ENCODE data around the gene TRRAP. TPM values are rescaled to one million over a fixed set of nuclear protein-coding genes. Genes with fewer than 3 reads are reported as not detected.

TRRAP gene
- total and polyA plus RNA-seq, 2 of the 8 experiments (the other 6 are each of a cell fraction or from before 2014, with no cell fraction given), result 21.7 to 48.6 TPM

- peaks cover 0 to 11% (median 3%) of the 10 kb centered on the region in 4 experiments; a peak in 4 of 8 replicates for H3K36me3 ChIP-seq (ENCODE audit: control insufficient read depth in 2 of 4, insufficient read depth in 4 of 4, low read length in 3 of 4)
- H3K79me1 ChIP-seq (ENCODE audit: low read depth, low read length), result no peaks in the 10 kb centered on the region; the same call in 1 of the 2 replicates
- no peak overlapping the region for H3K23ac ChIP-seq (ENCODE audit: insufficient read length)
- H4K5ac ChIP-seq (ENCODE audit: insufficient read length, low read depth, low read length), result no peak overlapping the region
- DNase-seq (ENCODE audit: low read depth in 1 of 2, low spot score in 2 of 2), result no peak
- H3K4me1 ChIP-seq (replicated peaks in 1 of 4; ENCODE audit: control insufficient read depth in 3 of 4, insufficient read depth in 4 of 4, low read length in 3 of 4), result no peaks in the 10 kb centered on the region
- no peak overlapping the region for H2BK120ac ChIP-seq (replicated peaks; ENCODE audit: low read depth, low read length)
- no peak overlapping the region for H3K18ac ChIP-seq (ENCODE audit: extremely low read depth, low read length)
- no peak overlapping the region for H3K27ac ChIP-seq (ENCODE audit: low read depth, low read length)
- H3K4ac ChIP-seq (replicated peaks; ENCODE audit: insufficient read length, low read depth, low read length), result no peak overlapping the region
- no peak overlapping the region for H4K91ac ChIP-seq (replicated peaks; ENCODE audit: insufficient read length, low read length)
- no peaks in the 10 kb centered on the region for H3K27me3 ChIP-seq (replicated peaks in 1 of 4; ENCODE audit: control insufficient read depth in 3 of 4, extremely low read depth in 1 of 4, insufficient read depth in 3 of 4, low read length in 3 of 4)
- no peak overlapping the region for H2AFZ ChIP-seq (ENCODE audit: low read length)
- no peak overlapping the region for H2BK20ac ChIP-seq (ENCODE audit: low read length)
- no peak overlapping the region for H2BK12ac ChIP-seq (ENCODE audit: low read depth, low read length)
- no peak overlapping the region for H3K14ac ChIP-seq (ENCODE audit: insufficient read length)
- H3K9ac ChIP-seq (replicated peaks in 1 of 4; ENCODE audit: extremely low read depth in 1 of 4, low read depth in 3 of 4, low read length in 3 of 4), result no peak overlapping the region
- no peak overlapping the region for H2AK5ac ChIP-seq (ENCODE audit: low read depth, low read length)
- no peak overlapping the region for H4K8ac ChIP-seq (ENCODE audit: extremely low read depth, insufficient read depth, low read length)
- POLR2A ChIA-PET (ENCODE audit: partially characterized antibody), result no interaction called here
- H3K4me2 ChIP-seq (ENCODE audit: insufficient read depth in 1 of 2, low read depth in 2 of 2, low read length in 2 of 2), result no peak overlapping the region
- no peak overlapping the region for H2BK15ac ChIP-seq (ENCODE audit: low read length)
- no peak for FAIRE-seq
- H3K9me3 ChIP-seq (ENCODE audit: insufficient read depth in 2 of 2, low read depth in 1 of 2, low read length in 1 of 2), result no peaks in the 10 kb centered on the region
- H3K23me2 ChIP-seq (ENCODE audit: low read depth, low read length), result no peaks in the 10 kb centered on the region
- WGBS, 2 experiments (ENCODE audit: extremely low coverage in 1 of 2, insufficient coverage in 1 of 2, insufficient read length in 1 of 2, insufficient replicate concordance in 2 of 2, low coverage in 1 of 2, low lambda C conversion rate in 2 of 2, missing lambda C conversion rate in 1 of 2), result 89% methylated on average over 3 of the region's 3 CpGs; no CpG with 5 or more reads in 1 of the 2 experiments
- TF ChIP-seq TBP (IDR thresholded peaks at IDR 0.05; ENCODE audit: low read depth, low read length), result no peak
- no peak for TF ChIP-seq PHF8 (conservative IDR thresholded peaks at IDR 0.05; ENCODE audit: low read depth, low read length)
- TF ChIP-seq GABPA (IDR thresholded peaks at IDR 0.05; ENCODE audit: borderline replicate concordance, insufficient read depth, low read length), result no peak
- TF ChIP-seq CTBP2 (IDR thresholded peaks at IDR 0.05; ENCODE audit: borderline replicate concordance, insufficient read depth, insufficient read length, low read length), result no peak
- TF ChIP-seq RFX5 (IDR thresholded peaks at IDR 0.05; ENCODE audit: borderline replicate concordance, low read depth, low read length), result no peak
- no peak for TF ChIP-seq YY1 (IDR thresholded peaks at IDR 0.05; ENCODE audit: low read depth, low read length)
- TF ChIP-seq BRCA1 (IDR thresholded peaks at IDR 0.05; ENCODE audit: low read depth, low read length), result no peak
- TF ChIP-seq TEAD4 (IDR thresholded peaks at IDR 0.05; ENCODE audit: low read depth, low read length), result no peak
- TF ChIP-seq TCF12 (IDR thresholded peaks at IDR 0.05; ENCODE audit: low read depth, low read length), result no peak
- TF ChIP-seq POLR2A (IDR thresholded peaks at IDR 0.05; ENCODE audit: control extremely low read depth in 1 of 2, low read depth in 2 of 2, low read length in 2 of 2), result no peak
- no peak for TF ChIP-seq ATF3 (IDR thresholded peaks at IDR 0.05; ENCODE audit: insufficient read depth, low read depth, low read length)
- CTCF ChIA-PET (ENCODE audit: partially characterized antibody), result interaction anchor here (2.8 kb wide), 1 partner anchor 16 kb away, joined by 9 read pairs; no protein-coding TSS in a partner anchor
- H3K79me2 ChIP-seq (ENCODE audit: control insufficient read depth in 1 of 2, insufficient read depth in 2 of 2, low read length in 2 of 2), result peaks cover 0 to 5% of the 10 kb centered on the region in 2 experiments; a peak in 1 of 4 replicates
- no peak overlapping the region for H2BK5ac ChIP-seq (ENCODE audit: low read depth, low read length)
- no peak overlapping the region for H3K56ac ChIP-seq (replicated peaks; ENCODE audit: insufficient read length, low read depth, low read length)
- H3K4me3 ChIP-seq (ENCODE audit: extremely low read depth in 1 of 4, insufficient read depth in 2 of 4, low read depth in 3 of 4, low read length in 4 of 4), result no peak overlapping the region
- peaks cover 0 to 2% of the 10 kb centered on the region in 2 experiments for H4K20me1 ChIP-seq (replicated peaks in 1 of 2; ENCODE audit: control insufficient read depth in 1 of 2, insufficient read depth in 2 of 2, low read length in 2 of 2)
Observed at GRCh38 chr7:99020413-99020715, 142.0 kb downstream of the TRRAP start.

Measured in H1 (cell line).